ENCODE measurements around the gene CAAP1. TPM values are rescaled to one million over a fixed set of nuclear protein-coding genes. Genes with fewer than 3 reads are reported as not detected.

The CAAP1 gene
- total and polyA plus RNA-seq, 2 of the 13 experiments (the other 11 are each of a cell fraction or from before 2014, with no cell fraction given): 10.9 to 40.2 TPM

DNA sequence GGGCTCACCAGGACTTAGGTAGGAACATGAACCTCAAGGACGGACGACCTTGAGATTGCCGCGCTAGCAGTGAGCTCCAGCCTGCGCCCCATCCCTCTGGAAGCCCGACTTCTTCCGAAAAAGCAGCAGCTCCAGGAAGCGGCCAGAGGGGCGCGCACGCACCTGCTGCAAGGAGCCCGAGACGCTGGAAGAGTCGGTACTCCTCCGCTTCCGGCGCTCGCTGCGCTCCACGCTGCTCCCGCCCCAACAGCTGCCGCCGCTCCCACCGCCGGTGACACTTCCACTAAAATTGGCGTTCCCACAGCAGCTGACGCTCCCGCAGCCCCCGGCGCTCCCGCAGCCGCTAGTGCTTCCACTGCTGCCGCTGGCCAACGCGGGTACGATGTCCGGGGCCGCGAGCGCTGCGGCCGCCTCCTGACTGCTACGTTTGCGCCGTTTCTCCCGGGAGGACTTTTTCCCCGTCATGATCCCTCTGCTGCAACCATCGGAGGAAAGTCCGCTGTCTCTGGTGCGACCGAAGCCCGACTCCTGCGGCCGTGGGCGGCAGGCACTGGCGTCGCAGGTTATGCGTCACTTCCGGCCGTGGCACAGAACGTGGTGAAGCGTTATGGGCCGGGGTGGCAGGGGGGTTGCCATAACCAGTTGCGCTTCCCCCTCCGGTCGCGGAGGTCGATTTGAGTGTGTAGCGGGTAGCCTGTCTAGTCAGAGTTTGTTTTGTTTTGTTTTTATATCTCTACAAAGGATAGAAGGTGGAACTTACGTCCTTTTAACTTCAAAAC lies at the start of gene CAAP1 (continued):
- TF ChIP-seq ZNF609 (CRISPR knock-in tag; IDR thresholded peaks at IDR 0.05; ENCODE audit: borderline replicate concordance) (0 out of 2 replicates have a peak, but pooled peaks have one; percentile 61), SNAPC2 (CRISPR knock-in tag; IDR thresholded peaks at IDR 0.05) (peak; percentile 79), KDM2A (CRISPR knock-in tag; IDR thresholded peaks at IDR 0.05; ENCODE audit: borderline replicate concordance, low read depth) (peak; percentile 98), SOX6 (IDR thresholded peaks at IDR 0.05) (no peak), SOX6 (CRISPR knock-in tag; IDR thresholded peaks at IDR 0.05) (peak; percentile 74), ZSCAN22 (CRISPR knock-in tag; IDR thresholded peaks at IDR 0.05) (no peak), IKZF1 (IDR thresholded peaks at IDR 0.05) (no peak), ZNF710 (CRISPR knock-in tag; IDR thresholded peaks at IDR 0.05; ENCODE audit: borderline replicate concordance) (no peak), ZNF350 (CRISPR knock-in tag; IDR thresholded peaks at IDR 0.05; ENCODE audit: borderline replicate concordance, low read depth) (peak; percentile 94), ZSCAN30 (CRISPR knock-in tag; IDR thresholded peaks at IDR 0.05) (no peak; the same call in 1 of the 2 replicates), ZNF232 (CRISPR knock-in tag; IDR thresholded peaks at IDR 0.05; ENCODE audit: borderline replicate concordance) (peak; percentile 53; the same call in 1 of the 2 replicates), CBFB (CRISPR knock-in tag; IDR thresholded peaks at IDR 0.05) (peak; percentile 20; the same call in 1 of the 2 replicates), ZNF432 (CRISPR knock-in tag; IDR thresholded peaks at IDR 0.05; ENCODE audit: borderline replicate concordance) (no peak), ZNF782 (CRISPR knock-in tag; IDR thresholded peaks at IDR 0.05; ENCODE audit: borderline replicate concordance) (peak; percentile 65; the same call in 1 of the 2 replicates), HOMEZ (CRISPR knock-in tag; IDR thresholded peaks at IDR 0.05; ENCODE audit: low read depth) (peak; percentile 35), PLRG1 (conservative IDR thresholded peaks at IDR 0.05) (no peak), SP140L (CRISPR knock-in tag; IDR thresholded peaks at IDR 0.05; ENCODE audit: borderline replicate concordance) (no peak), ADNP (CRISPR knock-in tag; IDR thresholded peaks at IDR 0.05) (no peak), SMAD3 (CRISPR knock-in tag; IDR thresholded peaks at IDR 0.05) (peak; percentile 65; the same call in 1 of the 2 replicates)
- TF ChIP-seq, protein P1, sequence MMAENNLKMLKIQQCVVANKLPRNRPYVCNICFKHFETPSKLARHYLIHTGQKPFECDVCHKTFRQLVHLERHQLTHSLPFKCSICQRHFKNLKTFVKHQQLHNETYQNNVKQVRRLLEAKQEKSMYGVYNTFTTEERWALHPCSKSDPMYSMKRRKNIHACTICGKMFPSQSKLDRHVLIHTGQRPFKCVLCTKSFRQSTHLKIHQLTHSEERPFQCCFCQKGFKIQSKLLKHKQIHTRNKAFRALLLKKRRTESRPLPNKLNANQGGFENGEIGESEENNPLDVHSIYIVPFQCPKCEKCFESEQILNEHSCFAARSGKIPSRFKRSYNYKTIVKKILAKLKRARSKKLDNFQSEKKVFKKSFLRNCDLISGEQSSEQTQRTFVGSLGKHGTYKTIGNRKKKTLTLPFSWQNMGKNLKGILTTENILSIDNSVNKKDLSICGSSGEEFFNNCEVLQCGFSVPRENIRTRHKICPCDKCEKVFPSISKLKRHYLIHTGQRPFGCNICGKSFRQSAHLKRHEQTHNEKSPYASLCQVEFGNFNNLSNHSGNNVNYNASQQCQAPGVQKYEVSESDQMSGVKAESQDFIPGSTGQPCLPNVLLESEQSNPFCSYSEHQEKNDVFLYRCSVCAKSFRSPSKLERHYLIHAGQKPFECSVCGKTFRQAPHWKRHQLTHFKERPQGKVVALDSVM (CRISPR knock-in tag; IDR thresholded peaks at IDR 0.05): peak; percentile 72
